H9 (cell line): ENCODE results near the gene DCTN2. TPM values are rescaled to one million over a fixed set of nuclear protein-coding genes. Genes with fewer than 3 reads are reported as not detected.

ENCODE experiments used
- DNase-seq: peaks from one replicate; pipeline ENCODE4 v3.0.0-alpha.2; 2017
- H2AFZ ChIP-seq: one replicate; pipeline ENCODE4 v1.6.1; 2013; ENCODE audit warnings: mild to moderate bottlenecking, low read length, control low read depth, moderate library complexity
- H2AK5ac ChIP-seq: 2 replicates; pipeline ENCODE4 v1.6.1; 2013; ENCODE audit warnings: low read length, control low read depth, mixed read lengths; ENCODE audit not compliant: insufficient read length
- H2BK120ac ChIP-seq: one replicate; pipeline ENCODE4 v1.6.1; 2013; ENCODE audit warnings: low read depth, mild to moderate bottlenecking, low read length, control low read depth, inconsistent platforms; ENCODE audit not compliant: poor library complexity, severe bottlenecking
- H2BK12ac ChIP-seq: 2 replicates; pipeline ENCODE4 v1.6.1; 2013; ENCODE audit warnings: low read length, control low read depth, mixed read lengths, low read depth; ENCODE audit not compliant: insufficient read length
- H2BK15ac ChIP-seq: 2 replicates; pipeline ENCODE4 v1.6.1; 2013; ENCODE audit warnings: low read depth, low read length, control low read depth
- H2BK20ac ChIP-seq: one replicate; pipeline ENCODE4 v1.6.1; 2013; ENCODE audit warnings: low read depth, mild to moderate bottlenecking, low read length, control low read depth, inconsistent platforms; ENCODE audit not compliant: poor library complexity, severe bottlenecking
- H2BK5ac ChIP-seq: 2 replicates; pipeline ENCODE4 v1.6.1; 2013; ENCODE audit warnings: low read length, control low read depth, mixed read lengths; ENCODE audit not compliant: insufficient read length
- H3K14ac ChIP-seq: 2 replicates; pipeline ENCODE4 v1.6.1; 2013; ENCODE audit warnings: low read length, control low read depth; ENCODE audit not compliant: insufficient read depth
- H3K18ac ChIP-seq: 2 replicates; pipeline ENCODE4 v1.6.1; 2013; ENCODE audit warnings: low read depth, mild to moderate bottlenecking, mixed read lengths, low read length, control low read depth; ENCODE audit not compliant: insufficient read length
- H3K23ac ChIP-seq: 2 replicates; pipeline ENCODE4 v1.6.1; 2013; ENCODE audit warnings: low read length, control low read depth, mixed read lengths, low read depth; ENCODE audit not compliant: insufficient read length
- H3K23me2 ChIP-seq: 2 replicates; pipeline ENCODE4 v1.6.1; 2013; ENCODE audit warnings: low read depth, mild to moderate bottlenecking, mixed read lengths, low read length, control low read depth; ENCODE audit not compliant: insufficient read length, poor library complexity, severe bottlenecking
- H3K27ac ChIP-seq: 2 replicates; pipeline ENCODE4 v1.5.1; 2013; ENCODE audit warnings: low read length, control low read depth, mixed read lengths, low read depth; ENCODE audit not compliant: insufficient read length
- H3K27me3 ChIP-seq: 2 replicates; pipeline ENCODE4 v1.6.1; 2013; ENCODE audit warnings: low read length, control low read depth, inconsistent platforms; ENCODE audit not compliant: insufficient read depth
- H3K4ac ChIP-seq: 2 replicates; pipeline ENCODE4 v1.6.1; 2013; ENCODE audit warnings: low read depth, mild to moderate bottlenecking, control low read depth, inconsistent platforms, low read length, moderate library complexity
- H3K4me1 ChIP-seq: 2 replicates; pipeline ENCODE4 v1.6.1; 2013; ENCODE audit warnings: low read length, control low read depth, inconsistent platforms; ENCODE audit not compliant: insufficient read depth
- H3K4me2 ChIP-seq: 2 replicates; pipeline ENCODE4 v1.6.1; 2013; ENCODE audit warnings: low read length, control low read depth, mixed read lengths; ENCODE audit not compliant: insufficient read length, insufficient read depth
- H3K56ac ChIP-seq: 2 replicates; pipeline ENCODE4 v1.6.1; 2013; ENCODE audit warnings: low read depth, mild to moderate bottlenecking, mixed read lengths, low read length, control low read depth; ENCODE audit not compliant: insufficient read length
- H3K79me1 ChIP-seq: 2 replicates; pipeline ENCODE4 v1.6.1; 2013; ENCODE audit warnings: low read depth, mild to moderate bottlenecking, moderate library complexity, low read length, control low read depth, inconsistent platforms; ENCODE audit not compliant: insufficient read depth, poor library complexity, severe bottlenecking
- H3K79me2 ChIP-seq: 2 replicates; pipeline ENCODE4 v1.6.1; 2013; ENCODE audit warnings: low read length, control low read depth, inconsistent platforms; ENCODE audit not compliant: insufficient read depth
- H3K9ac ChIP-seq: 2 replicates; pipeline ENCODE4 v1.6.1; 2013; ENCODE audit warnings: low read length, control low read depth, mixed read lengths; ENCODE audit not compliant: insufficient read length; ENCODE audit errors: extremely low read depth
- H3K9me3 ChIP-seq: one replicate; pipeline ENCODE4 v1.6.1; 2013; ENCODE audit warnings: low read depth, low read length, inconsistent platforms; ENCODE audit not compliant: control insufficient read depth
- H3T11ph ChIP-seq: one replicate; pipeline ENCODE4 v1.6.1; 2013; ENCODE audit warnings: mild to moderate bottlenecking, low read length, control low read depth, inconsistent platforms
- H4K20me1 ChIP-seq: one replicate; pipeline ENCODE4 v1.6.1; 2013; ENCODE audit not compliant: control insufficient read depth, insufficient read length, insufficient read depth
- H4K5ac ChIP-seq: 2 replicates; pipeline ENCODE4 v1.6.1; 2013; ENCODE audit warnings: low read depth, mild to moderate bottlenecking, mixed read lengths, low read length, control low read depth; ENCODE audit not compliant: insufficient read length
- H4K8ac ChIP-seq: replicated peaks from 2 replicates; pipeline ENCODE4 v1.6.1; 2013; ENCODE audit warnings: low read length, control low read depth, mixed read lengths, low read depth; ENCODE audit not compliant: insufficient read length
- H4K91ac ChIP-seq: 2 replicates; pipeline ENCODE4 v1.6.1; 2013; ENCODE audit warnings: low read depth, mild to moderate bottlenecking, moderate library complexity, mixed read lengths, low read length, control low read depth; ENCODE audit not compliant: insufficient read length
- H3K27ac Mint-ChIP-seq, 3 experiments: 2 replicates in 2 of 3; 3 replicates in 1 of 3; pipeline ENCODE4 v1.8.0; 2020 to 2021; ENCODE audit warnings: mixed read lengths in 3 of 3, mild to moderate bottlenecking in 1 of 3, moderate library complexity in 1 of 3
- H3K27me3 Mint-ChIP-seq: 2 replicates; pipeline ENCODE4 v1.8.0; 2021; ENCODE audit warnings: low read depth, mild to moderate bottlenecking, moderate library complexity, mixed read lengths
- H3K36me3 Mint-ChIP-seq, 3 experiments: 2 replicates in 2 of 3; 3 replicates in 1 of 3; pipeline ENCODE4 v1.8.0; 2020 to 2021; ENCODE audit warnings: low read depth in 3 of 3, mixed read lengths in 3 of 3; ENCODE audit not compliant: insufficient read depth in 1 of 3
- H3K4me1 Mint-ChIP-seq, 2 experiments: 2 replicates each; pipeline ENCODE4 v1.8.0; 2020; ENCODE audit warnings: mixed read lengths in 2 of 2
- H3K4me3 Mint-ChIP-seq, 2 experiments: 2 replicates in 1 of 2; 3 replicates in 1 of 2; pipeline ENCODE4 v1.8.0; 2020 to 2021; ENCODE audit warnings: mild to moderate bottlenecking in 2 of 2, mixed read lengths in 2 of 2, moderate library complexity in 1 of 2
- H3K9me3 Mint-ChIP-seq, 2 experiments: 2 replicates in 1 of 2; 3 replicates in 1 of 2; pipeline ENCODE4 v1.8.0; 2020; ENCODE audit warnings: mild to moderate bottlenecking in 2 of 2, mixed read lengths in 2 of 2, moderate library complexity in 1 of 2
- CTCF ChIP-seq: fragments of 200-600 bp; sonication (generic); conservative IDR thresholded peaks from 3 replicates; pipeline ENCODE4 v1.8.0; 2021; ENCODE audit warnings: antibody characterized with exemption, mild to moderate bottlenecking
- WGBS: extraction: QIAGEN DNeasy Blood & Tissue Kit; methylation state at CpG from one replicate; pipeline ENCODE4 v1.1.7; 2013; ENCODE audit warnings: missing lambda C conversion rate, low lambda C conversion rate, mixed read lengths; ENCODE audit not compliant: insufficient read length; ENCODE audit errors: extremely low coverage; 5-methylcytosine and 5-hydroxymethylcytosine counted together
- total RNA-seq: library from RNA; stranded (reverse); gene quantifications from 2 replicates; pipeline ENCODE4 v1.2.1, GENCODE V29; 2021

The DCTN2 gene
- total RNA-seq, 1 experiment from 2014 or later: 97.7 TPM

GRCh38 chr12:57528831-57529555, 18.0 kb downstream of the DCTN2 start:
- no peak overlapping the region for H3K56ac ChIP-seq
- no peak for DNase-seq
- no peak overlapping the region for H2BK120ac ChIP-seq
- no peaks in the 10 kb centered on the region for H3K23me2 ChIP-seq
- H2BK5ac ChIP-seq: no peak overlapping the region
- no peak overlapping the region for H3T11ph ChIP-seq
- H3K9me3 Mint-ChIP-seq: no peaks in the 10 kb centered on the region
- H3K27ac ChIP-seq: no peak overlapping the region
- H3K79me2 ChIP-seq: no peaks in the 10 kb centered on the region
- H3K4me1 Mint-ChIP-seq: peaks cover 6 to 23% of the 10 kb centered on the region in 2 experiments
- H2AFZ ChIP-seq: no peak overlapping the region
- H3K79me1 ChIP-seq: no peaks in the 10 kb centered on the region
- H3K4ac ChIP-seq: no peak overlapping the region
- H2BK12ac ChIP-seq: no peak overlapping the region
- H4K8ac ChIP-seq: no peak overlapping the region
- peaks cover 26 to 82% (median 79%) of the 10 kb centered on the region in 3 experiments; a peak in 6 of 7 replicates for H3K36me3 Mint-ChIP-seq
- no peak overlapping the region for H2BK20ac ChIP-seq
- H3K27ac Mint-ChIP-seq: peak overlapping the region in 2 of 3 experiments; percentile 34 to 63; a peak in 2 of 7 replicates
- H3K9ac ChIP-seq: no peak overlapping the region
- H4K20me1 ChIP-seq: no peaks in the 10 kb centered on the region
- H2AK5ac ChIP-seq: no peak overlapping the region
- H3K4me3 Mint-ChIP-seq: no peak overlapping the region
- no CpG with 5 or more reads among the region's 10 CpGs for WGBS
- no peak for TF ChIP-seq CTCF
- H3K4me2 ChIP-seq: no peak overlapping the region
- H4K5ac ChIP-seq: no peak overlapping the region
- no peak overlapping the region for H3K14ac ChIP-seq
- H2BK15ac ChIP-seq: no peak overlapping the region
- H4K91ac ChIP-seq: no peak overlapping the region
- H3K27me3 ChIP-seq: no peaks in the 10 kb centered on the region
- H3K27me3 Mint-ChIP-seq: no peaks in the 10 kb centered on the region
- no peaks in the 10 kb centered on the region; the same call in 1 of the 2 replicates for H3K4me1 ChIP-seq
- no peak overlapping the region for H3K18ac ChIP-seq
- no peaks in the 10 kb centered on the region for H3K9me3 ChIP-seq
- H3K23ac ChIP-seq: no peak overlapping the region
